Activated CD4-positive, alpha-beta T cell treated with anti-CD3 and anti-CD28 coated beads, Interleukin-2, amount 50 U/mL, for 16 hours (primary cell): ENCODE data around the gene TMEM72.

ENCODE experiments used
- DNase-seq: peaks from one replicate; pipeline ENCODE4 v3.0.0-alpha.2; 2020

Gene TMEM72

GRCh38 chr10:44969854-44970253 is 58.7 kb downstream of the TMEM72 start:
- DNase-seq, result no peak

GRCh38 chr10:44970812-44971395 is 59.8 kb downstream of the TMEM72 start:
- DNase-seq, result no peak

GRCh38 chr10:44971434-44971833 is 60.3 kb downstream of the TMEM72 start:
- no peak for DNase-seq

GRCh38 chr10:44971935-44972757 is 61.0 kb downstream of the TMEM72 start:
- no peak for DNase-seq

- no peak for DNase-seq
These were observed 61.8 kb downstream of the TMEM72 start for GRCh38 chr10:44972874-44973306.

- DNase-seq, result no peak
These were observed 62.4 kb downstream of the TMEM72 start for GRCh38 chr10:44973323-44974081.

GRCh38 chr10:44974082-44974627 is 63.0 kb downstream of the TMEM72 start:
- no peak for DNase-seq

- DNase-seq, result peak; percentile 58
These were observed 63.7 kb downstream of the TMEM72 start for GRCh38 chr10:44974628-44975430.

GRCh38 chr10:44975431-44976331 is 64.5 kb downstream of the TMEM72 start:
- no peak for DNase-seq

GRCh38 chr10:44976352-44977198 is 65.4 kb downstream of the TMEM72 start:
- no peak for DNase-seq

- no peak for DNase-seq
These were observed 66.4 kb downstream of the TMEM72 start for GRCh38 chr10:44977287-44978212.

GRCh38 chr10:44978213-44978569 is 67.1 kb downstream of the TMEM72 start:
- no peak for DNase-seq

- DNase-seq, result no peak
These were observed 67.6 kb downstream of the TMEM72 start, which contains the start of gene DEPP1 for GRCh38 chr10:44978570-44979280. TSS of gene DEPP1 (minus strand) at chr10:44978809. CDS start at chr10:44978030, 779 bp downstream.

GRCh38 chr10:44979281-44980191 is 68.4 kb downstream of the TMEM72 start:
- no peak for DNase-seq

GRCh38 chr10:44980309-44981171 is 69.4 kb downstream of the TMEM72 start:
- no peak for DNase-seq
